ENCODE measurements around the gene BCS1L.

BCS1L gene

GRCh38 chr2:218659258-218659987, at the start of gene BCS1L, which contains the start of gene ZNF142:
BCS1L (plus strand) TSS chr2:218659683; CDS start chr2:218660988, 1,305 bp downstream.
ZNF142 (minus strand) TSS chr2:218659623; CDS start chr2:218656429, 3,194 bp downstream.
- peak; percentile 91 for DNase-seq (ENCODE audit: low spot score)
- no peak for TF ChIP-seq CTCF (IDR thresholded peaks at IDR 0.05; ENCODE audit: extremely low read depth, missing control alignments)

- TF ChIP-seq CTCF (IDR thresholded peaks at IDR 0.05; ENCODE audit: extremely low read depth, missing control alignments): no peak
- DNase-seq (ENCODE audit: low spot score): no peak
These were observed 43.6 kb upstream of the BCS1L start for GRCh38 chr2:218615868-218616315.

- TF ChIP-seq CTCF (IDR thresholded peaks at IDR 0.05; ENCODE audit: extremely low read depth, missing control alignments): no peak
- no peak for DNase-seq (ENCODE audit: low spot score)
These were observed 41.2 kb upstream of the BCS1L start for GRCh38 chr2:218618102-218618860.

- no peak for TF ChIP-seq CTCF (IDR thresholded peaks at IDR 0.05; ENCODE audit: extremely low read depth, missing control alignments)
- no peak for DNase-seq (ENCODE audit: low spot score)
These were observed 38.5 kb upstream of the BCS1L start for GRCh38 chr2:218621007-218621406.

- no peak for DNase-seq (ENCODE audit: low spot score)
These were observed 36.7 kb upstream of the BCS1L start for GRCh38 chr2:218622606-218623365.

GRCh38 chr2:218623366-218623705, 36.1 kb upstream of the BCS1L start:
- no peak for TF ChIP-seq CTCF (IDR thresholded peaks at IDR 0.05; ENCODE audit: extremely low read depth, missing control alignments)
- DNase-seq (ENCODE audit: low spot score): no peak

More at GRCh38 chr2:218622606-218623365, 36.7 kb upstream of the BCS1L start:
- no peak for TF ChIP-seq CTCF (IDR thresholded peaks at IDR 0.05; ENCODE audit: extremely low read depth, missing control alignments)

Measured in GM20000 (cell line).